RKO (cell line): Measurements from ENCODE around the gene C16orf96.

Experiments used
- DNase-seq: peaks from one replicate; pipeline ENCODE4 v3.0.0-alpha.2; 2016; ENCODE audit warnings: low spot score

C16orf96 gene

GRCh38 chr16:4646773-4647643 lies 90.9 kb downstream of the C16orf96 start:
- DNase-seq, result no peak

DNA sequence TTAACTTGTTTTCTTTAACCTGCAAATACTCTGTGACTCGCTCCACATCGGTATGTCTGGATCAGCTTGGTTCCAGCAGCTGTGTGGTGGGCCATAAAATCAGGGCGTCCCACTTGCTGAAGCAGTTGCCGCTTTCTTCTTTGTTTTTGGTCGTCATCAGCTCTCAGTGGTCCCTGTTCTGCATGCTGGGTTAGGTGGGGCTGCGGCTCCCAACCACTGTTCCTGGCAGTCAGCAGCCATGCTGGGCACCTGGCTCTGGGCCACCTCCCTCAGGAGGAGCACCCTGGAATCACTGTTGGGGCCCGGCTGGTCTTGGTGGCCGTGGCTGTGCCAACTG lies 91.5 kb downstream of the C16orf96 start:
- no peak for DNase-seq

DNA sequence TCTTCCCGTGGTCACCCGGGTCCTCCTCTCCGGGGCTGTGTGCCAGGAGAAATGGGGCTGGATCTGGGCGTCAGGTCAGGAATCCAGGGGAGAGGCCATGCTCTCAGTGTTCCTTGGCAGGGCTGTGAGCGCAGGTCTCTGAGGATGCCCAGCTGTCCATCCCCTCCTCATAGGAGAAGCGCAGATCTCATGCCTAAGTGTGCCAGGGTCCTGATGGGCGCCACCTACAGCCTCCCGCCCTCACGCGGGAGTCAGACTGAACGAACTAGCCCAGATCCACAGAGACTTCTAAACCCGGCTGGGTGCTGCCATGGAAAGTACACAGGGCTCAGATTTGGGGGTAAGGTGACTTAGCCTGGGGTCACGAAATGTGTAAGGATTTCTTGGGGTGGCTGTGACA lies 92.8 kb downstream of the C16orf96 start:
- DNase-seq, result no peak

DNA sequence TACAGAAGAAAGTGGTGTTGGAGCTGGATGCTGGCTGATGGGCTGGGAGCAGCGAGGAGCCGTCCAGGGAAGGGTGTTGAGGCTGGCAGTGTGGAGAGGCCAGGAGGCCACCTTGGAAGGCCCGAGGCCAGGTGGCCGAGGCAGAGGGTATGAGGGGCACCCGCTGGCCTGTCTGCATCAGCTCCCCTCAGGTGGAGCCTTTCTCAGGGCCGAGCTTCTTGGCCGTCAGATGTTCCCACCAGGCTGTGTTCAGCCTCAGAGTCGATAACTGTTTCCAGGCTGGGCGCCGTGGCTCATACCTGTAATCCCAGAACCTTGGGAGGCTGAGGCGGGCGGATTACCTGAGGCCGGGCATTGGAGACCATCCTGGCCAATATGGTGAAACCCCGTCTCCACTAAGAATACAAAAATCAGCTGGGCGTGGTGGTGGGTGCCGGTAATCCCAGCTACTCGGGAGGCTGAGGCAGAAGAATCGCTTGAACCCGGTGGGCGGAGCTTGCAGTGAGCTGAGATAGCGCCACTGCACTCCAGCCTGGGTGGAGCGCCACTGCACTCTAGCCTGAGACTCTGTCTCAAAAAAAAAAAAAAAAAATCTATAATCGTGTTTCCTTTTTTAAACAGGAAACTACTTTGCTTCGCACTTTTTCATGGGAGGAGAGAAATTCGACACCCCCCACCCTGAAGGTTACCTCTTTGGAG lies 93.8 kb downstream of the C16orf96 start:
- DNase-seq, result no peak
